GM12878 (cell line): ENCODE data around the gene ZDHHC17. TPM values are rescaled to one million over a fixed set of nuclear protein-coding genes. Genes with fewer than 3 reads are reported as not detected.

ENCODE experiments used
- ATAC-seq: fragments of 200-7000 bp; cut with Tn5 transposase; 3 replicates; pipeline ENCODE4 v1.9.1; 2020; ENCODE audit warnings: mild to moderate bottlenecking, moderate library complexity
- BruUV-seq: library from RNA; stranded (reverse); fragments of 400-500 nt; replicated peaks from 2 replicates; lab custom pipeline; 2021; lab: Mats Ljungman, UMichigan
- CTCF ChIA-PET: fragments of 300-600 bp; sonication (Branson Sonifier 250); formaldehyde crosslinking; extraction: SDS; loops from one replicate; lab custom pipeline; 2021; ENCODE audit warnings: inconsistent platforms; lab: Yijun Ruan, JAX
- POLR2A ChIA-PET: fragments of 350-600 bp; formaldehyde crosslinking; extraction: SDS; loops from one replicate; lab custom pipeline; 2021; ENCODE audit warnings: inconsistent platforms; lab: Charles Lee
- RAD21 ChIA-PET: fragments of 300-600 bp; sonication (Branson Sonifier 250); formaldehyde crosslinking; loops from one replicate; lab custom pipeline; 2023; ENCODE audit warnings: antibody characterized with exemption; ENCODE audit not compliant: unreplicated experiment; lab: Charles Lee
- SMC1A ChIA-PET: fragments of 300-600 bp; sonication (Branson Sonifier 250); formaldehyde crosslinking; loops from one replicate; lab custom pipeline; 2023; ENCODE audit not compliant: unreplicated experiment, uncharacterized antibody; lab: Charles Lee
- DNase-seq: peaks from one replicate; pipeline ENCODE4 v3.0.0-alpha.2; 2011; ENCODE audit warnings: low read depth, low spot score
- FAIRE-seq: peaks from 3 replicates; lab custom pipeline; 2011; peaks lifted over from hg19 to GRCh38; lab: Jason Lieb, UNC
- H2AFZ ChIP-seq: 2 replicates; pipeline ENCODE4 v1.6.0; 2011; ENCODE audit warnings: low read depth, low read length, control low read depth; ENCODE audit not compliant: control insufficient read depth
- H3K27ac ChIP-seq: 2 replicates; pipeline ENCODE4 v1.5.1; 2011; ENCODE audit warnings: control low read depth; ENCODE audit not compliant: control insufficient read depth, insufficient read depth
- H3K27me3 ChIP-seq, 2 experiments: replicated peaks in 1 of 2; 2 replicates each; pipeline versions ENCODE4 v1.6.0 to v1.6.1; 2011; ENCODE audit warnings: low read length in 1 of 2; ENCODE audit not compliant: control insufficient read depth in 2 of 2, insufficient read depth in 2 of 2
- H3K36me3 ChIP-seq, 2 experiments: 2 replicates each; pipeline ENCODE4 v1.5.1; 2011; ENCODE audit warnings: low read length in 1 of 2; ENCODE audit not compliant: control insufficient read depth in 2 of 2, insufficient read depth in 2 of 2
- H3K4me1 ChIP-seq: 2 replicates; pipeline ENCODE4 v1.6.1; 2011; ENCODE audit warnings: mild to moderate bottlenecking, low read length, moderate library complexity, mixed read lengths; ENCODE audit not compliant: control insufficient read depth, insufficient read depth
- H3K4me2 ChIP-seq: 2 replicates; pipeline ENCODE4 v1.6.0; 2011; ENCODE audit warnings: control low read depth; ENCODE audit not compliant: control insufficient read depth, insufficient read depth
- H3K4me3 ChIP-seq: fragments of 200-600 bp; sonication (generic); 2 replicates; pipeline ENCODE4 v1.5.1; 2016
- H3K79me2 ChIP-seq: 2 replicates; pipeline ENCODE4 v1.6.0; 2011; ENCODE audit warnings: low read length; ENCODE audit not compliant: control insufficient read depth, insufficient read depth
- H3K9ac ChIP-seq: 2 replicates; pipeline ENCODE4 v1.8.0; 2011; ENCODE audit warnings: low read length, control low read depth, mixed read lengths; ENCODE audit not compliant: control insufficient read depth, insufficient read depth
- H3K9me3 ChIP-seq: replicated peaks from 3 replicates; pipeline ENCODE4 v1.5.1; 2011; ENCODE audit warnings: mild to moderate bottlenecking, low read length; ENCODE audit not compliant: control insufficient read depth, insufficient read depth
- H4K20me1 ChIP-seq: 2 replicates; pipeline ENCODE4 v1.6.0; 2011; ENCODE audit not compliant: control insufficient read depth, insufficient read depth
- CHD2 ChIP-seq: IDR thresholded peaks from 2 replicates; pipeline ENCODE4 v1.6.1; 2011; ENCODE audit warnings: low read depth, low read length, improper control_type of control experiment, borderline replicate concordance
- ESRRA ChIP-seq: IDR thresholded peaks from 2 replicates; pipeline ENCODE4 v1.6.1; 2012; ENCODE audit warnings: mild to moderate bottlenecking, low read length, improper control_type of control experiment
- FOXM1 ChIP-seq: IDR thresholded peaks from 2 replicates; pipeline ENCODE4 v1.6.1; 2012; ENCODE audit warnings: low read depth, mild to moderate bottlenecking, inconsistent platforms, low read length, moderate library complexity
- KAT2A ChIP-seq: conservative IDR thresholded peaks from 2 replicates; pipeline ENCODE4 v1.6.1; 2011; ENCODE audit warnings: low read depth, low read length; ENCODE audit not compliant: control insufficient read depth
- KLF5 ChIP-seq: fragments of 450-650 bp; IDR thresholded peaks from 2 replicates; pipeline ENCODE4 v1.6.1; 2014; ENCODE audit warnings: mild to moderate bottlenecking; ENCODE audit not compliant: partially characterized antibody
- NBN ChIP-seq: fragments of 450-650 bp; IDR thresholded peaks from 2 replicates; pipeline ENCODE4 v1.6.1; 2016
- NFIC ChIP-seq: IDR thresholded peaks from 2 replicates; pipeline ENCODE4 v1.6.1; 2012; ENCODE audit warnings: low read depth, mild to moderate bottlenecking, inconsistent platforms, low read length, moderate library complexity
- PBX3 ChIP-seq: IDR thresholded peaks from 2 replicates; pipeline ENCODE4 v1.6.1; 2011; ENCODE audit warnings: mild to moderate bottlenecking, low read depth, low read length, moderate library complexity; ENCODE audit not compliant: insufficient replicate concordance
- RUNX3 ChIP-seq: IDR thresholded peaks from 2 replicates; pipeline ENCODE4 v1.6.1; 2012; ENCODE audit warnings: low read length, inconsistent platforms
- SMAD5 ChIP-seq: IDR thresholded peaks from 2 replicates; pipeline ENCODE4 v1.6.1; 2016; ENCODE audit warnings: antibody characterized with exemption, low read depth
- SUPT20H ChIP-seq: IDR thresholded peaks from 2 replicates; pipeline ENCODE4 v1.6.1; 2011; ENCODE audit warnings: low read depth, mild to moderate bottlenecking, low read length, moderate library complexity, borderline replicate concordance; ENCODE audit not compliant: control insufficient read depth
- USF1 ChIP-seq: IDR thresholded peaks from 2 replicates; pipeline ENCODE4 v1.6.1; 2011; ENCODE audit warnings: borderline replicate concordance, low read depth, mild to moderate bottlenecking, moderate library complexity, mixed read lengths, low read length; ENCODE audit not compliant: insufficient read depth; ENCODE audit errors: extremely low read length
- ZBTB11 ChIP-seq: fragments of 450-650 bp; formaldehyde crosslinking; IDR thresholded peaks from 2 replicates; pipeline ENCODE4 v1.5.0; 2022; ENCODE audit warnings: mild to moderate bottlenecking, missing genetic modification characterization
- ZBTB40 ChIP-seq: fragments of 450-650 bp; IDR thresholded peaks from 2 replicates; pipeline ENCODE4 v1.6.1; 2016; ENCODE audit warnings: mild to moderate bottlenecking, moderate library complexity, borderline replicate concordance
- WGBS: methylation state at CpG from one replicate; pipeline ENCODE4 v1.1.6; 2016; ENCODE audit warnings: low lambda C conversion rate; ENCODE audit not compliant: insufficient replicate concordance, insufficient coverage; ENCODE audit errors: missing lambda C conversion rate; 5-methylcytosine and 5-hydroxymethylcytosine counted together
- in situ Hi-C: fragments of 300-500 bp; cut with MboI; formaldehyde crosslinking; loops from 9 replicates; pipeline ENCODE4 v1.14.3; 2018; ENCODE audit warnings: mixed read lengths
- intact Hi-C: fragments of 100-400 bp; cut with micrococcal nuclease; formaldehyde crosslinking; loops from one replicate; pipeline ENCODE4 v1.14.2; 2022; ENCODE audit not compliant: unreplicated experiment
- polyA plus RNA-seq, 11 experiments: library from polyadenylated mRNA; depleted of rRNA in 4 of 11; unstranded in 6 of 11; stranded (reverse) in 5 of 11; fragments of >200 nt; fragmentation: Nextera tagmentation in 4 of 11; fragmentation: Illumina TruSeq in 1 of 11; extraction: Ambion mirVana in 4 of 11; extraction: Trizol in 1 of 11; gene quantifications; 1 replicate in 1 of 11; 2 replicates in 10 of 11; pipeline versions ENCODE4 v1.2.1 to v1.2.3, GENCODE V29; 2011 to 2016; ENCODE audit warnings: inconsistent platforms in 2 of 11, missing spikeins in 2 of 11, low read depth in 1 of 11
- total RNA-seq, 4 experiments: library from RNA; depleted of rRNA in 3 of 4; stranded (reverse); fragments of >200 nt in 3 of 4; fragmentation: Illumina TruSeq in 1 of 4; extraction: Trizol in 1 of 4; gene quantifications; 2 replicates each; pipeline versions ENCODE4 v1.2.1 to v1.2.3, GENCODE V29; 2013 to 2021

Gene ZDHHC17
- total and polyA plus RNA-seq, 10 of the 15 experiments (the other 5 are each of a cell fraction or from before 2014, with no cell fraction given): 4.3 to 50.0 (median 19.3) TPM

GRCh38 chr12:76762601-76762980 is 1.3 kb upstream of the ZDHHC17 start:
- in situ Hi-C loops (no loop called here), intact Hi-C loops (loop anchor here (10.0 kb wide), 2 partner anchors 208 to 678 kb away; partner anchors contain the start of genes NAP1L1 and OSBPL8)
- H2AFZ ChIP-seq: no peak overlapping the region
- no peak overlapping the region for H3K27ac ChIP-seq
- peaks cover 35% of the 10 kb centered on the region for H3K79me2 ChIP-seq
- DNase-seq (no peak), FAIRE-seq (no peak), ATAC-seq (no peak)
- ChIA-PET CTCF (interaction anchor here (0.6 to 2.6 kb wide), 10 partner anchors 9 to 144 kb away, joined by 3 to 15 read pairs (median 4); no protein-coding TSS in a partner anchor), SMC1A (interaction anchor here (0.9 to 7.0 kb wide), 4 partner anchors 9 to 127 kb away, joined by 3 to 63 read pairs (median 6); no protein-coding TSS in a partner anchor), RAD21 (interaction anchor here (1.6 to 2.3 kb wide), 2 partner anchors 15 to 28 kb away, joined by 11 to 15 read pairs; no protein-coding TSS in a partner anchor), POLR2A (interaction anchor here (0.6 kb wide), 2 partner anchors 32 to 69 kb away, joined by 3 to 5 read pairs; no protein-coding TSS in a partner anchor)
- no TSS peak for BruUV-seq
- no peaks in the 10 kb centered on the region for H3K27me3 ChIP-seq
- no peak overlapping the region for H3K9ac ChIP-seq
- WGBS: 98% methylated on average over 8 of the region's 8 CpGs
- no peak overlapping the region for H3K4me3 ChIP-seq
- H3K9me3 ChIP-seq: no peaks in the 10 kb centered on the region
- no peaks in the 10 kb centered on the region; the same call in 1 of the 2 replicates for H4K20me1 ChIP-seq
- H3K4me1 ChIP-seq: peaks cover 8% of the 10 kb centered on the region
- no peaks in the 10 kb centered on the region for H3K36me3 ChIP-seq
- H3K4me2 ChIP-seq: no peak overlapping the region
- TF ChIP-seq ZBTB11 (CRISPR knock-in tag): no peak
- TF ChIP-seq PBX3: no peak
- TF ChIP-seq KAT2A: no peak
- no peak for TF ChIP-seq KLF5
- TF ChIP-seq CHD2: no peak
- no peak for TF ChIP-seq FOXM1
- no peak for TF ChIP-seq RUNX3
- TF ChIP-seq NFIC: no peak
- no peak for TF ChIP-seq ESRRA
- TF ChIP-seq NBN: no peak
- TF ChIP-seq ZBTB40: no peak
- TF ChIP-seq SMAD5: no peak
- TF ChIP-seq SUPT20H: no peak
- no peak for TF ChIP-seq USF1
